ENCODE data around the gene CHST4.

CHST4 gene

DNA sequence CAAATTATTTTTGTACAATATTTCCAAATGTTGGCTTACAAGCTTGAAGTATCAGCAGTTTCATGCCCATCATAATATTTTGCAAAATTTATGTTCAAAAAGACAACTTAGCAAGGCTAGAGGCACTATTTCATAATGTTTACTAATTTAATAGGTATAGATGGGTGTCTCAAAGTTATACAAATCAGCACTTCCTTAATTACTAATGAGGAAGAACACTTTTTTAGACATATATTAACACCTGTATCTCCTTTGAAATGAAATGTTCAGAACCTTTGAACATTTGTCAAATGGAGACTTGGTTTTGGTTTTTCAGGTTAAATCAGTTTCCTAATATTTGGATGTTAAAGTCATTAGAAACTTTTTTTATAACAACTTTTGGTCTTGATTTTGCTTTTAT is 48.5 kb downstream of the CHST4 start:
- TF ChIP-seq CTCF (IDR thresholded peaks at IDR 0.05), result no peak

GRCh38 chr16:71576971-71577370 is 50.7 kb downstream of the CHST4 start, which contains the start of gene TAT:
TSS of gene TAT (minus strand) at chr16:71577092. CDS start at chr16:71576415, 677 bp downstream.
- TF ChIP-seq CTCF (IDR thresholded peaks at IDR 0.05), result no peak

DNA sequence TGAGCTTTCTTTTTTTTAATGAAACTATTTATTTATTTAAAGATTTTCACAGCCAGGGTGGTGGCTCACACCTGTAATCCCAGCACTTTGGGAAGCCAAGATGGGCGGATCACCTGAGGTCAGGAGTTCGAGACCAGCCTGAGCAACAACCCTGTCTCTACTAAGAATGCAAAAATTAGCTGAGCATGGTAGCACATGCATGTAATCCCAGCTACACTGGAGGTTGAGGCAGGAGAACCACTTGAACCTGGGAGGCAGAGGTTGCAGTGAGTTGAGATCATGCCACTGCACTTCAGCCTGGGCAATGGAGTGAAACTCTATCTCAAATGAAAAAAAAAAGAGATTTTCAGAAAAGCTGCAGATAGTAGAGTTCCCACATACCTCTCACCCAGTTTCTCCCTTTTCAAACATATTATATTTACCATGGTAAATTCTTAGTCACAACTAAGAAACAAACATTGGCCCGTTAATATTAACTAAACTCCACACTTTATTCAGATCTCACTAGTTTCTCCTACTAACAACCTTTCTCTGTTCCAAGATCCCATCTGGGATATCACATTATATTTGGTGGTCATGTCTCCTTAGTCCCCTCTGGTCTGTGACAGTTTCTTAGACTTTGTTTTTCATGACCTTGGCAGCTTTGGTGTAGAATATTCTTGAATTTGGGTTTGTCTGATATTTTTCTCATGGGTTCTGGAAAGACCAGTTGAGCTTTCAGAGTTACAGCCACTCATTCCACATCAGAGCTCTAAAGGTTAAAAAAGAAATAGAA is 58.5 kb downstream of the CHST4 start:
- no peak for TF ChIP-seq CTCF (IDR thresholded peaks at IDR 0.05)

- no peak for TF ChIP-seq CTCF (IDR thresholded peaks at IDR 0.05)
These were observed 59.1 kb downstream of the CHST4 start for GRCh38 chr16:71585318-71585703.
